ENCODE measurements around the gene ANGPT4.

DNA sequence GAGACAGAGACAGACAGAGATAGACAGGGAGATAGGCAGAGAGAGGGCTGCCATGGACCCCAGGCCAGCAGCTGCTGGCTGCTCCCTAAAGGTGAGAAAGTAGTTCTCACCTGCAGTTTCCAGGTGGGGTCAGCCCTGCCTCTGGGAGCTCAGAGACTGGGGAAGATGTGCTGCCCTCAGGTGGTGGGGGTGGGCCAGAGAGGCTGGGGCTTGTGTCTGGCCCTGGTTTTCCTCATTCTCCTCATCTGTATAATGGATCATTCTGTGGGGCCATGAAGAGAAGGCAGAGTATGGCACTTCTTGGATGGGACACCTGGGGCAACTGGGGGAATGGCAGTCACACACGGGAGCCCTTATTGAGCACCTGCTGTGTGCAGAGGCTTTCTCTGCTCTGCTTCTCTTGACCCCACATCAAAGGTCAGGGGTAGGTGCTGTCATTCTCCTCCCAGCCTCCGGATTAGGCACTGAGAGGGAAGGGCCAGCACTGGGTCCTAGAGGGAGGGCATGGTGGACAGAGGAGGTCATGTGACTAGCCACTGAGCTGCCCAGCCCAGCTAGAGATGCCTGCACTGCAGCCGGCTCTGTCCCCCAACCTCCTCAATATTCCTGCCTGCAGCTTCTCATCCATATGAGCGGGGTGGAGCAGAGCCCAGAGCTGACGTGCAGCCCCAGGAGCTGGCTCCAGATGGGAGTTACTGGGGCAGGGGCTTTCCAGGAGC, 4.1 kb downstream of the ANGPT4 start:
- TF ChIP-seq, protein P1, sequence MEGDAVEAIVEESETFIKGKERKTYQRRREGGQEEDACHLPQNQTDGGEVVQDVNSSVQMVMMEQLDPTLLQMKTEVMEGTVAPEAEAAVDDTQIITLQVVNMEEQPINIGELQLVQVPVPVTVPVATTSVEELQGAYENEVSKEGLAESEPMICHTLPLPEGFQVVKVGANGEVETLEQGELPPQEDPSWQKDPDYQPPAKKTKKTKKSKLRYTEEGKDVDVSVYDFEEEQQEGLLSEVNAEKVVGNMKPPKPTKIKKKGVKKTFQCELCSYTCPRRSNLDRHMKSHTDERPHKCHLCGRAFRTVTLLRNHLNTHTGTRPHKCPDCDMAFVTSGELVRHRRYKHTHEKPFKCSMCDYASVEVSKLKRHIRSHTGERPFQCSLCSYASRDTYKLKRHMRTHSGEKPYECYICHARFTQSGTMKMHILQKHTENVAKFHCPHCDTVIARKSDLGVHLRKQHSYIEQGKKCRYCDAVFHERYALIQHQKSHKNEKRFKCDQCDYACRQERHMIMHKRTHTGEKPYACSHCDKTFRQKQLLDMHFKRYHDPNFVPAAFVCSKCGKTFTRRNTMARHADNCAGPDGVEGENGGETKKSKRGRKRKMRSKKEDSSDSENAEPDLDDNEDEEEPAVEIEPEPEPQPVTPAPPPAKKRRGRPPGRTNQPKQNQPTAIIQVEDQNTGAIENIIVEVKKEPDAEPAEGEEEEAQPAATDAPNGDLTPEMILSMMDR (IDR thresholded peaks at IDR 0.05), result no peak
- no peak for TF ChIP-seq POLR2A (IDR thresholded peaks at IDR 0.05)

All from suprapubic skin (tissue), 3 donors.